ENCODE measurements around the gene SCUBE3.

Gene SCUBE3

DNA sequence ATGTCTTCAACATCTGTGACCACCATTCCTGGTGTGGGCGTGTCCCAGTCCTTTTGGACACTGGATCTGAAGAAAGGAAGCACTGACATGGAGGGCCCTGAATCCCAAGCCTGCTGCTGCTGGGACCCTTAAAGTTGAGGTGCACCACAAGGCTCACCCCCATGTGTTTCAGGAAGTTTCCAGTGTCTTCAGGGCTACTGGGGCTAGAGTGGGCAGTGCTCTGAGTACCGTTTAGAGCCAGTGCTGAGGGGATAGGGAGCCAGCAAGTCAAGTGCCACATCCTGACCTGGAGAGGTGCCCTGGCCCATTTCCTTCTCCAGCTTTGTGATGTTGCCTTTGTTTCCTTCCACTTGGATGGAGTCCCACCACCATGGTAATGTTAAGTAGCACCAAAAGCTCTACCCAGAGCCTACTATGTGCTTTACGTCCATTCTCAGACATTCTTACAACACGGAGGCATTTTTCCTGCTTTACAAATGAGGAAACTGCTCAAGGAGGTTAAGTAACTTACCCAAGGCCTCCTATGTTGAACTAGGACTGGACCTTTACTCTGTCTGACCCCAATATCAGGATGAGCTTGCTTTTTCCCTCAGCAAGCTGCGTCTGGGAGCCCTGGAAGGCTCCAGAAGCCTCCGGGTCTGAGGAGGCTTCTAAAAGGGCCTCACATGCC lies 83.3 kb downstream of the SCUBE3 start:
- peak overlapping the region in 1 of 2 experiments; percentile 67; a peak in 2 of 4 replicates for H3K4me3 ChIP-seq (ENCODE audit: low read depth in 1 of 2, low read length in 2 of 2)
- H3K27me3 ChIP-seq (ENCODE audit: insufficient read depth, low read length, poor library complexity), result no peaks in the 10 kb centered on the region
- peak overlapping the region; percentile 73 for H3K4me2 ChIP-seq (ENCODE audit: insufficient read depth, low read length)
- TF ChIP-seq, protein P1, sequence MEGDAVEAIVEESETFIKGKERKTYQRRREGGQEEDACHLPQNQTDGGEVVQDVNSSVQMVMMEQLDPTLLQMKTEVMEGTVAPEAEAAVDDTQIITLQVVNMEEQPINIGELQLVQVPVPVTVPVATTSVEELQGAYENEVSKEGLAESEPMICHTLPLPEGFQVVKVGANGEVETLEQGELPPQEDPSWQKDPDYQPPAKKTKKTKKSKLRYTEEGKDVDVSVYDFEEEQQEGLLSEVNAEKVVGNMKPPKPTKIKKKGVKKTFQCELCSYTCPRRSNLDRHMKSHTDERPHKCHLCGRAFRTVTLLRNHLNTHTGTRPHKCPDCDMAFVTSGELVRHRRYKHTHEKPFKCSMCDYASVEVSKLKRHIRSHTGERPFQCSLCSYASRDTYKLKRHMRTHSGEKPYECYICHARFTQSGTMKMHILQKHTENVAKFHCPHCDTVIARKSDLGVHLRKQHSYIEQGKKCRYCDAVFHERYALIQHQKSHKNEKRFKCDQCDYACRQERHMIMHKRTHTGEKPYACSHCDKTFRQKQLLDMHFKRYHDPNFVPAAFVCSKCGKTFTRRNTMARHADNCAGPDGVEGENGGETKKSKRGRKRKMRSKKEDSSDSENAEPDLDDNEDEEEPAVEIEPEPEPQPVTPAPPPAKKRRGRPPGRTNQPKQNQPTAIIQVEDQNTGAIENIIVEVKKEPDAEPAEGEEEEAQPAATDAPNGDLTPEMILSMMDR (IDR thresholded peaks at IDR 0.05; ENCODE audit: borderline replicate concordance, extremely low read depth, low read length, poor library complexity, severe bottlenecking), result no peak
- no peak for TF ChIP-seq EZH2 (IDR thresholded peaks at IDR 0.05; ENCODE audit: borderline replicate concordance, low read depth, low read length, severe bottlenecking)
- peak overlapping the region; percentile 49 for H2AFZ ChIP-seq (ENCODE audit: low read depth, low read length)
- no peaks in the 10 kb centered on the region for H3K9me3 ChIP-seq (ENCODE audit: insufficient read depth, low read length, severe bottlenecking)
- ATAC-seq (ENCODE audit: insufficient read depth, low read depth) (no peak), DNase-seq (no peak)
- H3K4me1 ChIP-seq (ENCODE audit: insufficient read depth, low read length), result peaks cover 52% of the 10 kb centered on the region
- H3K27ac ChIP-seq (ENCODE audit: low read length), result peak overlapping the region; percentile 89
- H4K20me1 ChIP-seq (ENCODE audit: insufficient read depth, low read length), result peaks cover 5% of the 10 kb centered on the region; the same call in 1 of the 2 replicates
- H3K36me3 ChIP-seq (ENCODE audit: insufficient read depth, low read length), result peaks cover 49% of the 10 kb centered on the region
- H3K79me2 ChIP-seq (ENCODE audit: insufficient read depth, low read length), result peaks cover 39% of the 10 kb centered on the region
- peak overlapping the region; percentile 82 for H3K9ac ChIP-seq (ENCODE audit: low read depth, low read length)

GRCh38 chr6:35297601-35298481 lies 84.1 kb downstream of the SCUBE3 start, which contains the start of gene DEF6:
Gene DEF6, plus strand, starts transcription at chr6:35297818. Its CDS starts 39 bp downstream, at chr6:35297857.
- Histone ChIP-seq H3K27me3 (ENCODE audit: insufficient read depth, low read length, poor library complexity) (no peaks in the 10 kb centered on the region), H3K9ac (ENCODE audit: low read depth, low read length) (peak within 1 kb of the TSS; percentile 82), H3K4me2 (ENCODE audit: insufficient read depth, low read length) (peak within 1 kb of the TSS; percentile 73), H3K27ac (ENCODE audit: low read length) (peak within 1 kb of the TSS; percentile 89), H3K4me3 (ENCODE audit: low read depth in 1 of 2, low read length in 2 of 2) (peak within 1 kb of the TSS; percentile 41 to 67), H3K79me2 (ENCODE audit: insufficient read depth, low read length) (peaks cover 44% of the 10 kb centered on the region), H3K4me1 (ENCODE audit: insufficient read depth, low read length) (peaks cover 59% of the 10 kb centered on the region), H4K20me1 (ENCODE audit: insufficient read depth, low read length) (peaks cover 5% of the 10 kb centered on the region; the same call in 1 of the 2 replicates), H3K36me3 (ENCODE audit: insufficient read depth, low read length) (peaks cover 42% of the 10 kb centered on the region), H3K9me3 (ENCODE audit: insufficient read depth, low read length, severe bottlenecking) (no peaks in the 10 kb centered on the region), H2AFZ (ENCODE audit: low read depth, low read length) (peak within 1 kb of the TSS; percentile 79)
- DNase-seq (peak; percentile 94), ATAC-seq (ENCODE audit: insufficient read depth, low read depth) (peak; percentile 93)
- TF ChIP-seq, protein P1 (IDR thresholded peaks at IDR 0.05; ENCODE audit: borderline replicate concordance, extremely low read depth, low read length, poor library complexity, severe bottlenecking), result peak; percentile 99
- no peak for TF ChIP-seq EZH2 (IDR thresholded peaks at IDR 0.05; ENCODE audit: borderline replicate concordance, low read depth, low read length, severe bottlenecking)

GRCh38 chr6:35298625-35299140 lies 84.9 kb downstream of the SCUBE3 start:
- Histone ChIP-seq H3K9ac (ENCODE audit: low read depth, low read length) (peak overlapping the region; percentile 82), H3K4me3 (ENCODE audit: low read depth in 1 of 2, low read length in 2 of 2) (peak overlapping the region; percentile 41 to 67; a peak in 3 of 4 replicates)

More at GRCh38 chr6:35298625-35299140, 84.9 kb downstream of the SCUBE3 start:
- H3K36me3 ChIP-seq (ENCODE audit: insufficient read depth, low read length), result peaks cover 41% of the 10 kb centered on the region
- TF ChIP-seq EZH2 (IDR thresholded peaks at IDR 0.05; ENCODE audit: borderline replicate concordance, low read depth, low read length, severe bottlenecking), result no peak
- TF ChIP-seq, protein P1 (IDR thresholded peaks at IDR 0.05; ENCODE audit: borderline replicate concordance, extremely low read depth, low read length, poor library complexity, severe bottlenecking), result no peak
- DNase-seq (peak; percentile 32), ATAC-seq (ENCODE audit: insufficient read depth, low read depth) (no peak)
- H3K27me3 ChIP-seq (ENCODE audit: insufficient read depth, low read length, poor library complexity), result no peaks in the 10 kb centered on the region
- peak overlapping the region; percentile 79 for H2AFZ ChIP-seq (ENCODE audit: low read depth, low read length)
- no peaks in the 10 kb centered on the region for H3K9me3 ChIP-seq (ENCODE audit: insufficient read depth, low read length, severe bottlenecking)
- peak overlapping the region; percentile 89 for H3K27ac ChIP-seq (ENCODE audit: low read length)
- H4K20me1 ChIP-seq (ENCODE audit: insufficient read depth, low read length), result peaks cover 11% of the 10 kb centered on the region; the same call in 1 of the 2 replicates
- H3K4me1 ChIP-seq (ENCODE audit: insufficient read depth, low read length), result peaks cover 67% of the 10 kb centered on the region
- H3K4me2 ChIP-seq (ENCODE audit: insufficient read depth, low read length), result peak overlapping the region; percentile 73
- H3K79me2 ChIP-seq (ENCODE audit: insufficient read depth, low read length), result peaks cover 52% of the 10 kb centered on the region
